ENCODE data around the gene PRPF18. TPM values are rescaled to one million over a fixed set of nuclear protein-coding genes. Genes with fewer than 3 reads are reported as not detected.

PRPF18 gene
- total RNA-seq, 1 donor from 2014 or later = 13.4 TPM

DNA sequence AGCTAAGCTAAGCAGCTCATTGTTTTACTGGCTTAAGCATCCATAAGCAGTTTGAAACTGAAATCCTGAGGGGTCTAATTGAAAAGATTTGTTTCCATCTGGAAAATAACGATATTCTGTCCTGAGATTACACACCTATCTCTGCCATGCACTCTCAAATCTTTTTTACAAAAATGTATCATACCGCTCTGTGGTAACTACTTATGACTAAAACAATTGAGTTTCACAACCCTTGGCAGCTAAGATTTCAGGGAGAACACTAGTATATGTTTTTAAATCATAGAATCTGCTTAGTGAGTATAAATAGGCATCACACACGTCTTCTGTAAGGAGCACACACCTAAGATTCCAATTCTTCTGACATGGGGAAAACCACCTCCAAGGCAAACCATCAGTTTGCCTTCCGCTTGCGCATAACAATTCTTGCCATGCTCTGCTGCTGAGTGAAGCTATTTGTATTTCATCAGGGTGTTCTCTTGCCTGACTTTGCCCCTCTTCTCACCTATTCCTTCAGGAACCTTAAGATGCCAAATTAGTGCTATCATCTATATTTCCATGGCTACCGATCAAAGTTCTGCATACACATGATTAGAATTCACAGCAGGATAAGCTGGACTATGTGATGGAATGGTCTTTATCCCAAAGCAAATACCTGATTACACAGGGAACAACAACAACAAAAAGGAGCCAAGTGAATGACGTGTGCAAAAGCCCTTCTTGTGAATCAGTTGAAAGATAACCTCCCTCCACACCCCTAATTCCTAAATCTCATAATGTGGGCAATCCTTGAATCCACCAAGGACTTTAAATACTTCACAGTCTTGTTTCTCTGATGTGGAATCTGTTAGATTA is 40.9 kb downstream of the PRPF18 start:
- Mint-ChIP-seq H3K9me3 (ENCODE audit: low read depth) (no peaks in the 10 kb centered on the region), H3K4me3 (ENCODE audit: unreplicated experiment) (no peak overlapping the region), H3K27ac (ENCODE audit: unreplicated experiment) (no peak overlapping the region), H3K4me1 (ENCODE audit: low read depth) (peaks cover 4% of the 10 kb centered on the region), H3K36me3 (ENCODE audit: low read depth) (peaks cover 10% of the 10 kb centered on the region), H3K27me3 (ENCODE audit: low read depth) (no peaks in the 10 kb centered on the region)
- no peak for DNase-seq (ENCODE audit: low spot score)
- TF ChIP-seq, protein P1, sequence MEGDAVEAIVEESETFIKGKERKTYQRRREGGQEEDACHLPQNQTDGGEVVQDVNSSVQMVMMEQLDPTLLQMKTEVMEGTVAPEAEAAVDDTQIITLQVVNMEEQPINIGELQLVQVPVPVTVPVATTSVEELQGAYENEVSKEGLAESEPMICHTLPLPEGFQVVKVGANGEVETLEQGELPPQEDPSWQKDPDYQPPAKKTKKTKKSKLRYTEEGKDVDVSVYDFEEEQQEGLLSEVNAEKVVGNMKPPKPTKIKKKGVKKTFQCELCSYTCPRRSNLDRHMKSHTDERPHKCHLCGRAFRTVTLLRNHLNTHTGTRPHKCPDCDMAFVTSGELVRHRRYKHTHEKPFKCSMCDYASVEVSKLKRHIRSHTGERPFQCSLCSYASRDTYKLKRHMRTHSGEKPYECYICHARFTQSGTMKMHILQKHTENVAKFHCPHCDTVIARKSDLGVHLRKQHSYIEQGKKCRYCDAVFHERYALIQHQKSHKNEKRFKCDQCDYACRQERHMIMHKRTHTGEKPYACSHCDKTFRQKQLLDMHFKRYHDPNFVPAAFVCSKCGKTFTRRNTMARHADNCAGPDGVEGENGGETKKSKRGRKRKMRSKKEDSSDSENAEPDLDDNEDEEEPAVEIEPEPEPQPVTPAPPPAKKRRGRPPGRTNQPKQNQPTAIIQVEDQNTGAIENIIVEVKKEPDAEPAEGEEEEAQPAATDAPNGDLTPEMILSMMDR (IDR thresholded peaks at IDR 0.05) = no peak

DNA sequence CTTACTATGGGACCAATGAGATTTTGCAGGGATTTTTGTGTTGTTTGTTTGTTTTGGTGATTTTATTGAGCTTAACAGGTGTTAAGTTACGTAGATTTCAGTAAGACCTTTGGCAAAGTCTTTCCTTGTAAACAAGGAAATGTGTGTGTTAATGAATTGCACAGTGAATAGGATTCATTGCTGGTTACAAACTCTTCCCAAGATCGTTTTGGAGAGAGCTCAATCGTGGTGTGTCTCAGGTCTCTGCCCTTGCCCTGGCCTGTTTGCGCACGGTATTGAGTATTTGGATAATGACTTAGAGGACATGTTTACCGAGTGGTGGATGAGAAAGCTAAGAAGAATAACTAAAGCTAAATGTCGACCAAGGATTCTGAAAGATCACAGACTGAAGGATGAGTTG is 41.9 kb downstream of the PRPF18 start:
- Mint-ChIP-seq H3K27ac (ENCODE audit: unreplicated experiment) (no peak overlapping the region), H3K4me1 (ENCODE audit: low read depth) (peaks cover 4% of the 10 kb centered on the region), H3K4me3 (ENCODE audit: unreplicated experiment) (no peak overlapping the region), H3K36me3 (ENCODE audit: low read depth) (peaks cover 13% of the 10 kb centered on the region), H3K27me3 (ENCODE audit: low read depth) (no peaks in the 10 kb centered on the region), H3K9me3 (ENCODE audit: low read depth) (no peaks in the 10 kb centered on the region)
- TF ChIP-seq, protein P1 (IDR thresholded peaks at IDR 0.05) = no peak
- no peak for DNase-seq (ENCODE audit: low spot score)

DNA sequence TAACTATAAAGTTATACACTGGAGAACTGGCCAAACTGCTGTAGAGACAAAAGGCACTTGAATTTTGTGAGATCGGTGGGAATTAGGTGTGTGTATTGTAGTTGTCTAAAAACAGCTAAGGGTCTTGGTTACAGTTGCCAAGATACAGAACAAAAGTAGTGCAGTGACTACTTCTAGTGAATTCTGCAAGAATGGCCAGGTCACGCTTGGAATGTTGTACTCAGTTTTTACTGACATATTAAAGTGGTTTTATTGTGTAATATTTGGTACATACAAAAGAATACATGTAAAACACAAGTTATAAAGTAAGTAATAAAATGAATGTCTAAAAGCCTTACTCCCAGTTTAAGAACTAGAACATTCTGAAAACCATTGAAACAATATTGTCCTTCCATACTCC is 42.4 kb downstream of the PRPF18 start:
- no peaks in the 10 kb centered on the region for H3K9me3 Mint-ChIP-seq (ENCODE audit: low read depth)
- DNase-seq (ENCODE audit: low spot score) = no peak
- H3K27ac Mint-ChIP-seq (ENCODE audit: unreplicated experiment) = no peak overlapping the region
- TF ChIP-seq, protein P1 (IDR thresholded peaks at IDR 0.05) = no peak
- no peak overlapping the region for H3K4me3 Mint-ChIP-seq (ENCODE audit: unreplicated experiment)
- H3K4me1 Mint-ChIP-seq (ENCODE audit: low read depth) = peaks cover 4% of the 10 kb centered on the region
- no peaks in the 10 kb centered on the region for H3K27me3 Mint-ChIP-seq (ENCODE audit: low read depth)
- H3K36me3 Mint-ChIP-seq (ENCODE audit: low read depth) = peaks cover 14% of the 10 kb centered on the region

DNA sequence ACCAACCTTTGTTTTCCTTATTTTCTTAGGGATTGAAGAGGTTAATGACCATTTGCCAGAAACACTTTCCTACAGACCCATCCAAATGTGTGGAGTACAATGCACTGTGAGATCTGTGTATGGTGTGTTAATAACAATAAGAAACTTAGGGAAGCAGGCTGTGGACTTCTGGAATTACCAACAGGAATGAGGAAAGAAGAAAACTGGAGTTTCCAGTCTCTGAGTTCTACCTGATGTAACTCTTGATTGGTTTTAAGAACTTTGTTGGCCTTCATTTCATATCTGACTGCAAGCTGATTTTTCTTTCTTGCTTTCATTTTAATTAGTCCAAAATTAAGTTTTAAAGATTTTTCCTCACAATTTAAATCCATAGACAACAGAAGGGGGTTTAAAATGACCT is 43.5 kb downstream of the PRPF18 start:
- TF ChIP-seq, protein P1 (IDR thresholded peaks at IDR 0.05) = no peak
- Mint-ChIP-seq H3K27ac (ENCODE audit: unreplicated experiment) (no peak overlapping the region), H3K4me3 (ENCODE audit: unreplicated experiment) (no peak overlapping the region), H3K36me3 (ENCODE audit: low read depth) (peaks cover 13% of the 10 kb centered on the region), H3K4me1 (ENCODE audit: low read depth) (peaks cover 4% of the 10 kb centered on the region), H3K27me3 (ENCODE audit: low read depth) (no peaks in the 10 kb centered on the region), H3K9me3 (ENCODE audit: low read depth) (no peaks in the 10 kb centered on the region)
- DNase-seq (ENCODE audit: low spot score) = no peak

DNA sequence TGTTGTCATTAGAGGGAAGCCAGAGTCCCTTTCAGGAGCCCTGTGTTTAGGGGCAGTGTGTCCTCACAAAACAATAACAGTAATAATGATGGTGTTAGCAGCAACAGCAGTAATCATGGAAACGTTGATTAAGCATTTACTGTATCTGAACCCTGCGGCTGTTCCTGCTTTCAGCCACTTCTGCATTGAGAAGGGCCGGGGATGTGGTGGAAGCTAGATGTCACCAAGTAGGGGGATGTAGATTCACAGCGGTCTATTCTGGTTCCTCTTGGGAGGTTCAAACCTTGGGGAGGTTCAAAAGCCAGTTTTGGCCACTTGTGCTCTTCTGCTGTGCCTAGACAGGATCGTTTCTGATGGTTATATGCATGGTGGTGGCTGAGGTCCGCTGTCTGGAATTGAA is 44.8 kb downstream of the PRPF18 start:
- Mint-ChIP-seq H3K4me1 (ENCODE audit: low read depth) (peaks cover 4% of the 10 kb centered on the region), H3K36me3 (ENCODE audit: low read depth) (peaks cover 13% of the 10 kb centered on the region), H3K4me3 (ENCODE audit: unreplicated experiment) (no peak overlapping the region), H3K27ac (ENCODE audit: unreplicated experiment) (no peak overlapping the region), H3K9me3 (ENCODE audit: low read depth) (no peaks in the 10 kb centered on the region), H3K27me3 (ENCODE audit: low read depth) (no peaks in the 10 kb centered on the region)
- TF ChIP-seq, protein P1 (IDR thresholded peaks at IDR 0.05) = no peak
- DNase-seq (ENCODE audit: low spot score) = no peak
